GM13976 (cell line): ENCODE results near the gene EPB41L3.

ENCODE experiments used
- DNase-seq: peaks from one replicate; pipeline ENCODE4 v3.0.0; 2012; ENCODE audit warnings: low spot score
- in situ Hi-C: fragments of 300-500 bp; cut with MboI; formaldehyde crosslinking; loops from one replicate; pipeline ENCODE4 v1.12.0; 2022; ENCODE audit warnings: low sequenced_read_pairs, mixed read lengths, inconsistent platforms; ENCODE audit not compliant: unreplicated experiment
- TF ChIP-seq, protein P1 (sequence below): IDR thresholded peaks from 2 replicates; pipeline ENCODE4 v1.5.1; 2012; ENCODE audit warnings: borderline replicate concordance, mild to moderate bottlenecking; ENCODE audit not compliant: insufficient read depth; ENCODE audit errors: extremely low read depth, missing control alignments, control extremely low read depth

Gene EPB41L3

GRCh38 chr18:5397102-5397501 is 146.7 kb downstream of the EPB41L3 start:
- in situ Hi-C loops, result no loop called here
- no peak for DNase-seq
- TF ChIP-seq, protein P1, sequence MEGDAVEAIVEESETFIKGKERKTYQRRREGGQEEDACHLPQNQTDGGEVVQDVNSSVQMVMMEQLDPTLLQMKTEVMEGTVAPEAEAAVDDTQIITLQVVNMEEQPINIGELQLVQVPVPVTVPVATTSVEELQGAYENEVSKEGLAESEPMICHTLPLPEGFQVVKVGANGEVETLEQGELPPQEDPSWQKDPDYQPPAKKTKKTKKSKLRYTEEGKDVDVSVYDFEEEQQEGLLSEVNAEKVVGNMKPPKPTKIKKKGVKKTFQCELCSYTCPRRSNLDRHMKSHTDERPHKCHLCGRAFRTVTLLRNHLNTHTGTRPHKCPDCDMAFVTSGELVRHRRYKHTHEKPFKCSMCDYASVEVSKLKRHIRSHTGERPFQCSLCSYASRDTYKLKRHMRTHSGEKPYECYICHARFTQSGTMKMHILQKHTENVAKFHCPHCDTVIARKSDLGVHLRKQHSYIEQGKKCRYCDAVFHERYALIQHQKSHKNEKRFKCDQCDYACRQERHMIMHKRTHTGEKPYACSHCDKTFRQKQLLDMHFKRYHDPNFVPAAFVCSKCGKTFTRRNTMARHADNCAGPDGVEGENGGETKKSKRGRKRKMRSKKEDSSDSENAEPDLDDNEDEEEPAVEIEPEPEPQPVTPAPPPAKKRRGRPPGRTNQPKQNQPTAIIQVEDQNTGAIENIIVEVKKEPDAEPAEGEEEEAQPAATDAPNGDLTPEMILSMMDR, result no peak

- no peak for DNase-seq
- TF ChIP-seq, protein P1, result no peak
- in situ Hi-C loops, result no loop called here
Measured at GRCh38 chr18:5395860-5396448, 147.8 kb downstream of the EPB41L3 start.

GRCh38 chr18:5393779-5394178 is 150.0 kb downstream of the EPB41L3 start:
- TF ChIP-seq, protein P1, result no peak
- DNase-seq, result no peak
- in situ Hi-C loops, result no loop called here

DNA sequence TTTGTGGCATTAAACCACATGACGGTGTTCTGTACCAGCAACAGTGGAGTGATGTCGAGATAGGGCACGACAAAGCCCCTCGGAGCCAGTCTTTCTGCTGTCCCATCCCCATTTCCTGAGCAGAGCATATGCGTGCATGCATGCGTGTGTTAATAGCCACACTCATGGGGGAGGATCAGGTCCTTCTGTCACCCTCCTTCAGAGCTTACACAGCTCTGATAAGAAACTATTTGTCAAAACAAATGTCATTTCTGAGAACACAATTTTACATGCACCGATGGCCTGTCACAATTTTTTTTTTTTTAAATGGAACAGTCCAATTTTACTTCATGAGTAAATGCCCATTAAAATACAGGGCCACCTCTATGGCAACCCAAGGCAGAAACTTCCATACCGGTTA is 152.4 kb downstream of the EPB41L3 start:
- TF ChIP-seq, protein P1, result no peak
- DNase-seq, result no peak
- in situ Hi-C loops, result no loop called here

DNA sequence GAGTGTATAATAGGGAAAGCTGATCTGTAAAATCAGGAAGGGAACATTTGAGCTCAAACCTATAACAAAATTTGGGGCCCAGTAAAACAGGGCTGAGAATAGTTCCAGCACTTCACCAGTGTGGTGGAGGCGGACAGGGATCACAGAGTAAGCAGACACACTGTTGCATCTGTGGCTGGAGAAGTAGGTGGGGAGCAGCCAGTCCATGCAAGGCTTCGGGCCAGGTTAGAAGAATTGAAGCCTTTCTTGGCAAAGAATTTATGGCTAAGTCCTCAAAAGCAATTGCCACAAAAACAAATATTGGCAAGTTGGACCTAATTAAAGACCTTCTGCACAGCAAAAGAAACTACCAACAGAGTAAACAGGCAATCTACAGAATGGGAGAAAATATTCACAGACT is 154.4 kb downstream of the EPB41L3 start:
- in situ Hi-C loops, result no loop called here
- no peak for DNase-seq
- TF ChIP-seq, protein P1, result no peak

DNA sequence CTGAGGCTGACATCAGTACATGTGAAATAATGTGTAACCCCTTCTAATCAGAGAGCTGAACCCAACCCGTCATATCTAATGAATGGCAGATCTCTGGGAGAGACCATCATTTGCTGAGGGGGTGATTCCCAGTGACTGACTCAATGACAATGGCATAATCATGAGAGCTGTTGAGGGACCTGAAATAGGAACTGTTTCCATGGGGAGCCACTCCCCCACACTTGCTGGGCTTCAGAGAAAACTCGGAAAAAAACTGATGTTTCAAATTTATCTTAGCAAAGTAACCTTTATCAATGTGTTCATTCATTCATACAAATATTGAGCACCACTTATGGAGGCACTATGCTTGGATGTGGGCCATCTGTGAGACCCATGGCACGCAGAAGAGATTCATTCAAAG is 154.9 kb downstream of the EPB41L3 start:
- in situ Hi-C loops, result no loop called here
- DNase-seq, result no peak
- TF ChIP-seq, protein P1, result no peak

DNA sequence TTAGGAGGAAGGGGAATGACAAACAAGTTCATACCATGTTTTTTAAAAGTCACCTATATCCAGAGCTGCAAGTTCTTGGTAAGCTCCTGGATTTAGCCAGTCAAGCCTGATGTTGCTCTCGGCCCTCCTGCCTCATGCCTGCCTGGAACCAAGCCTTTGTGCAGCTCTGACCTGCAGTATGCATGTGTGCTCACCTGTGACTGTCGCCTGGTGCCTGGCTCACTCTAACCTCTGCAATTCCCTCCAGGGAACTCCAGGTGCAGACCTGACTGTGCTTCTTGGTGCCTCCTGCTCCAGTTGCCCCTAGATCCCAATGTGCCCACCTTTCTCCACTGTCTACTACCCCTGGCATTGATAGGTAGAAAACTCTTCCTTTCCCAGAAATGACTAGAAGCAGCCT is 163.2 kb downstream of the EPB41L3 start:
- no peak for DNase-seq
- in situ Hi-C loops, result no loop called here
- TF ChIP-seq, protein P1, result no peak
